Liver (tissue), 3 donors: Measurements from ENCODE around the gene ENTPD3.

Source experiments
- ATF3 ChIP-seq: IDR thresholded peaks from 2 replicates; pipeline ENCODE4 v1.6.1; 2016; ENCODE audit warnings: antibody characterized with exemption
- CTCF ChIP-seq: fragments of 150-350 bp; IDR thresholded peaks from 2 replicates; pipeline ENCODE4 v1.5.1; 2017; ENCODE audit warnings: improper control_type of control experiment, low read depth, low read length; ENCODE audit not compliant: missing input control
- EGR1 ChIP-seq, 2 donors: IDR thresholded peaks; 2 replicates each; pipeline ENCODE4 v1.6.1; 2016 to 2018; ENCODE audit warnings: antibody characterized with exemption in 2 of 2, low read depth in 2 of 2
- GABPA ChIP-seq, 2 donors: IDR thresholded peaks in 1 of 2; conservative IDR thresholded peaks in 1 of 2; 2 replicates each; pipeline ENCODE4 v1.6.1; 2016; ENCODE audit warnings: antibody characterized with exemption in 2 of 2, mild to moderate bottlenecking in 1 of 2, moderate library complexity in 1 of 2
- HNF4A ChIP-seq, 2 donors: conservative IDR thresholded peaks; 2 replicates each; pipeline ENCODE4 v1.6.1; 2016; ENCODE audit warnings: antibody characterized with exemption in 2 of 2, mild to moderate bottlenecking in 2 of 2
- JUND ChIP-seq, 2 donors: IDR thresholded peaks; 2 replicates each; pipeline ENCODE4 v1.6.1; 2016; ENCODE audit warnings: antibody characterized with exemption in 2 of 2
- RAD21 ChIP-seq, 2 donors: IDR thresholded peaks; 2 replicates each; pipeline ENCODE4 v1.6.1; 2016; ENCODE audit warnings: antibody characterized with exemption in 2 of 2, mild to moderate bottlenecking in 2 of 2
- RXRA ChIP-seq, 2 donors: IDR thresholded peaks; 2 replicates each; pipeline ENCODE4 v1.6.1; 2017 to 2018; ENCODE audit warnings: antibody characterized with exemption in 2 of 2, mild to moderate bottlenecking in 1 of 2
- SP1 ChIP-seq: IDR thresholded peaks from 2 replicates; pipeline ENCODE4 v1.6.1; 2018; ENCODE audit warnings: antibody characterized with exemption, mild to moderate bottlenecking
- TAF1 ChIP-seq: conservative IDR thresholded peaks from 2 replicates; pipeline ENCODE4 v1.6.1; 2016; ENCODE audit warnings: antibody characterized with exemption, mild to moderate bottlenecking
- YY1 ChIP-seq: IDR thresholded peaks from 2 replicates; pipeline ENCODE4 v1.6.1; 2016; ENCODE audit warnings: antibody characterized with exemption, mild to moderate bottlenecking
- ZBTB33 ChIP-seq: IDR thresholded peaks from 2 replicates; pipeline ENCODE4 v1.6.1; 2016; ENCODE audit warnings: antibody characterized with exemption
- TF ChIP-seq, protein P1 (sequence below): IDR thresholded peaks from 2 replicates; pipeline ENCODE4 v1.6.1; 2016; ENCODE audit warnings: antibody characterized with exemption
- TF ChIP-seq, protein P2 (sequence below): IDR thresholded peaks from 2 replicates; pipeline ENCODE4 v1.6.1; 2016; ENCODE audit warnings: antibody characterized with exemption, mild to moderate bottlenecking
- donor health status: healthy.
- donor health status: healthy.

DNA sequence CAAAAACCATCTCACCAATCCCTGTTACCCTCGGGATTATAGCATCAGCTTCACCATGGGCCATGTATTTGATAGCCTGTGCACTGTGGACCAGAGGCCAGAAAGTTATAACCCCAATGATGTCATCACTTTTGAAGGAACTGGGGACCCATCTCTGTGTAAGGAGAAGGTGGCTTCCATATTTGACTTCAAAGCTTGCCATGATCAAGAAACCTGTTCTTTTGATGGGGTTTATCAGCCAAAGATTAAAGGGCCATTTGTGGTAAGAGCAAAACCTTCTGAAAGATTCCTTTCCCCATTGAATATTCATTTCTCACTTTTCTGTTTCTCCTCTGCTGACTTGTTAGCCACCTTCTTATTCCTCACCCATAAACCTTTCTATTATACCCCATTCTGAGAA is 35.9 kb downstream of the ENTPD3 start:
- TF ChIP-seq CTCF (no peak), TAF1 (no peak), ATF3 (no peak), RXRA (IDR thresholded peaks at IDR 0.05) (no peak), RAD21 (IDR thresholded peaks at IDR 0.05) (no peak), EGR1 (IDR thresholded peaks at IDR 0.05; ENCODE audit: low read depth in 2 of 2) (no peak), ZBTB33 (no peak), JUND (IDR thresholded peaks at IDR 0.05) (no peak), YY1 (no peak), GABPA (IDR thresholded peaks at IDR 0.05 in 1 of 2, conservative IDR thresholded peaks at IDR 0.05 in 1 of 2) (no peak), HNF4A (conservative IDR thresholded peaks at IDR 0.05) (no peak), SP1 (no peak)
- TF ChIP-seq, protein P1, sequence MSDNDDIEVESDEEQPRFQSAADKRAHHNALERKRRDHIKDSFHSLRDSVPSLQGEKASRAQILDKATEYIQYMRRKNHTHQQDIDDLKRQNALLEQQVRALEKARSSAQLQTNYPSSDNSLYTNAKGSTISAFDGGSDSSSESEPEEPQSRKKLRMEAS = no peak
- TF ChIP-seq, protein P2, sequence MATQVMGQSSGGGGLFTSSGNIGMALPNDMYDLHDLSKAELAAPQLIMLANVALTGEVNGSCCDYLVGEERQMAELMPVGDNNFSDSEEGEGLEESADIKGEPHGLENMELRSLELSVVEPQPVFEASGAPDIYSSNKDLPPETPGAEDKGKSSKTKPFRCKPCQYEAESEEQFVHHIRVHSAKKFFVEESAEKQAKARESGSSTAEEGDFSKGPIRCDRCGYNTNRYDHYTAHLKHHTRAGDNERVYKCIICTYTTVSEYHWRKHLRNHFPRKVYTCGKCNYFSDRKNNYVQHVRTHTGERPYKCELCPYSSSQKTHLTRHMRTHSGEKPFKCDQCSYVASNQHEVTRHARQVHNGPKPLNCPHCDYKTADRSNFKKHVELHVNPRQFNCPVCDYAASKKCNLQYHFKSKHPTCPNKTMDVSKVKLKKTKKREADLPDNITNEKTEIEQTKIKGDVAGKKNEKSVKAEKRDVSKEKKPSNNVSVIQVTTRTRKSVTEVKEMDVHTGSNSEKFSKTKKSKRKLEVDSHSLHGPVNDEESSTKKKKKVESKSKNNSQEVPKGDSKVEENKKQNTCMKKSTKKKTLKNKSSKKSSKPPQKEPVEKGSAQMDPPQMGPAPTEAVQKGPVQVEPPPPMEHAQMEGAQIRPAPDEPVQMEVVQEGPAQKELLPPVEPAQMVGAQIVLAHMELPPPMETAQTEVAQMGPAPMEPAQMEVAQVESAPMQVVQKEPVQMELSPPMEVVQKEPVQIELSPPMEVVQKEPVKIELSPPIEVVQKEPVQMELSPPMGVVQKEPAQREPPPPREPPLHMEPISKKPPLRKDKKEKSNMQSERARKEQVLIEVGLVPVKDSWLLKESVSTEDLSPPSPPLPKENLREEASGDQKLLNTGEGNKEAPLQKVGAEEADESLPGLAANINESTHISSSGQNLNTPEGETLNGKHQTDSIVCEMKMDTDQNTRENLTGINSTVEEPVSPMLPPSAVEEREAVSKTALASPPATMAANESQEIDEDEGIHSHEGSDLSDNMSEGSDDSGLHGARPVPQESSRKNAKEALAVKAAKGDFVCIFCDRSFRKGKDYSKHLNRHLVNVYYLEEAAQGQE = no peak
